Astrocyte (in vitro differentiated cells and primary cell): ENCODE results near the gene GOLGA5. TPM values are rescaled to one million over a fixed set of nuclear protein-coding genes. Genes with fewer than 3 reads are reported as not detected.
"Not testable (repeated sequence)": the region's sequence is repeated elsewhere in the genome, so short reads cannot be mapped to it uniquely, and the experiment has no call there.

Experiments used
- DNase-seq: peaks from one replicate; pipeline ENCODE4 v3.0.0-alpha.2; 2010; ENCODE audit warnings: low read depth
- FAIRE-seq: peaks from 2 replicates; lab custom pipeline; 2011; peaks lifted over from hg19 to GRCh38; lab: Jason Lieb, UNC
- H2AFZ ChIP-seq: 2 replicates; pipeline ENCODE4 v1.6.0; 2012; ENCODE audit warnings: low read depth, low read length, inconsistent platforms
- H3K27ac ChIP-seq: 2 replicates; pipeline ENCODE4 v1.5.1; 2011; ENCODE audit warnings: low read depth, low read length, inconsistent platforms
- H3K27me3 ChIP-seq: 2 replicates; pipeline ENCODE4 v1.6.0; 2011; ENCODE audit warnings: low read length, inconsistent platforms; ENCODE audit not compliant: insufficient read depth
- H3K36me3 ChIP-seq: 2 replicates; pipeline ENCODE4 v1.5.1; 2011; ENCODE audit warnings: low read length, inconsistent platforms; ENCODE audit not compliant: insufficient read depth
- H3K4me1 ChIP-seq: 2 replicates; pipeline ENCODE4 v1.5.1; 2011; ENCODE audit warnings: low read length, inconsistent platforms; ENCODE audit not compliant: insufficient read depth
- H3K4me2 ChIP-seq: 2 replicates; pipeline ENCODE4 v1.6.0; 2012; ENCODE audit warnings: low read length, inconsistent platforms
- H3K4me3 ChIP-seq: 2 replicates; pipeline ENCODE4 v1.5.1; 2011; ENCODE audit warnings: low read depth, mild to moderate bottlenecking, low read length, inconsistent platforms; ENCODE audit not compliant: insufficient read depth
- H3K79me2 ChIP-seq: 2 replicates; pipeline ENCODE4 v1.6.0; 2012; ENCODE audit warnings: mild to moderate bottlenecking, low read length, inconsistent platforms; ENCODE audit not compliant: insufficient read depth
- H3K9ac ChIP-seq: 2 replicates; pipeline ENCODE4 v1.6.0; 2012; ENCODE audit warnings: mild to moderate bottlenecking, low read length, inconsistent platforms
- H3K9me3 ChIP-seq: 2 replicates; pipeline ENCODE4 v1.5.1; 2012; ENCODE audit warnings: low read depth, mild to moderate bottlenecking, low read length, inconsistent platforms; ENCODE audit not compliant: insufficient read depth
- H4K20me1 ChIP-seq: 2 replicates; pipeline ENCODE4 v1.6.0; 2012; ENCODE audit warnings: low read length, inconsistent platforms; ENCODE audit not compliant: insufficient read depth
- H3K27ac Mint-ChIP-seq: one replicate; pipeline ENCODE4 v1.8.0; 2021; ENCODE audit warnings: mild to moderate bottlenecking, mixed read lengths; ENCODE audit not compliant: unreplicated experiment
- H3K27me3 Mint-ChIP-seq: one replicate; pipeline ENCODE4 v1.8.0; 2021; ENCODE audit warnings: low read depth, mixed read lengths; ENCODE audit not compliant: unreplicated experiment
- H3K36me3 Mint-ChIP-seq: one replicate; pipeline ENCODE4 v1.8.0; 2021; ENCODE audit warnings: low read depth, mixed read lengths; ENCODE audit not compliant: unreplicated experiment
- H3K4me1 Mint-ChIP-seq: one replicate; pipeline ENCODE4 v1.8.0; 2021; ENCODE audit warnings: low read depth, mixed read lengths; ENCODE audit not compliant: unreplicated experiment
- H3K4me3 Mint-ChIP-seq: one replicate; pipeline ENCODE4 v1.8.0; 2021; ENCODE audit warnings: mild to moderate bottlenecking, moderate library complexity, mixed read lengths; ENCODE audit not compliant: unreplicated experiment
- H3K9me3 Mint-ChIP-seq: one replicate; pipeline ENCODE4 v1.8.0; 2021; ENCODE audit warnings: mild to moderate bottlenecking, mixed read lengths; ENCODE audit not compliant: unreplicated experiment
- EZH2 ChIP-seq: IDR thresholded peaks from 2 replicates; pipeline ENCODE4 v1.6.1; 2012; ENCODE audit warnings: mild to moderate bottlenecking, low read length, inconsistent platforms; ENCODE audit not compliant: insufficient read depth
- total RNA-seq: library from RNA; stranded (reverse); gene quantifications from 2 replicates; pipeline ENCODE4 v1.2.1, GENCODE V29; 2021
- TF ChIP-seq, protein P1 (sequence below): IDR thresholded peaks from 2 replicates; pipeline ENCODE4 v1.5.1; 2011; ENCODE audit warnings: low read depth, mild to moderate bottlenecking, inconsistent platforms, low read length, moderate library complexity; ENCODE audit not compliant: insufficient read depth

Gene GOLGA5
- total RNA-seq, 1 donor from 2014 or later, result 43.1 TPM

DNA sequence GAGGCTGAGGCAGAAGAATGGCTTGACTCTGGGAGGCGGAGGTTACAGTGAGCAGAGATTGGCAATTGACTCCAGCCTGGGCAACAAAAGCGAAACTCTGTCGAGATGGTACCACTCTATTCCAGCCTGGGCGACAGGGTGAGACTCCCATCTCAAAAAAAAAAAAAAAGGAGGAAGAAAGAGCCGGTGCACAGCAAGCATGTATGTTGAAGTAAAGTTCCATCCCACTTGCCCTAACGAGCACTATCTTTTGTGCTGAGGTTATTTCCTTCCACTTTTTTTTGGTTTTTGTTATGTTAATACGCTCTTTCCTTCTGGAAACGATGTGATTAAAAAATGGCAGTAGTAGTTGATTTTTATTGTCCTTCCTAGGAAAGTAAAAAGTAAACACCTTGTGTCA is 19.5 kb upstream of the GOLGA5 start:
- no peaks in the 10 kb centered on the region for H4K20me1 ChIP-seq
- H3K4me2 ChIP-seq, result no peak overlapping the region
- FAIRE-seq, result no peak
- H3K36me3 ChIP-seq, result no peaks in the 10 kb centered on the region
- H3K9ac ChIP-seq, result no peak overlapping the region
- Mint-ChIP-seq H3K9me3 (no peaks in the 10 kb centered on the region), H3K36me3 (no peaks in the 10 kb centered on the region), H3K27ac (no peak overlapping the region), H3K4me1 (no peaks in the 10 kb centered on the region), H3K4me3 (no peak overlapping the region), H3K27me3 (peaks cover 3% of the 10 kb centered on the region)
- H3K4me1 ChIP-seq, result no peaks in the 10 kb centered on the region
- no peak overlapping the region for H2AFZ ChIP-seq
- peaks cover 2% of the 10 kb centered on the region for H3K27me3 ChIP-seq
- DNase-seq, result no peak
- no peaks in the 10 kb centered on the region for H3K9me3 ChIP-seq
- no peak overlapping the region for H3K27ac ChIP-seq
- H3K79me2 ChIP-seq, result no peaks in the 10 kb centered on the region
- TF ChIP-seq, protein P1, sequence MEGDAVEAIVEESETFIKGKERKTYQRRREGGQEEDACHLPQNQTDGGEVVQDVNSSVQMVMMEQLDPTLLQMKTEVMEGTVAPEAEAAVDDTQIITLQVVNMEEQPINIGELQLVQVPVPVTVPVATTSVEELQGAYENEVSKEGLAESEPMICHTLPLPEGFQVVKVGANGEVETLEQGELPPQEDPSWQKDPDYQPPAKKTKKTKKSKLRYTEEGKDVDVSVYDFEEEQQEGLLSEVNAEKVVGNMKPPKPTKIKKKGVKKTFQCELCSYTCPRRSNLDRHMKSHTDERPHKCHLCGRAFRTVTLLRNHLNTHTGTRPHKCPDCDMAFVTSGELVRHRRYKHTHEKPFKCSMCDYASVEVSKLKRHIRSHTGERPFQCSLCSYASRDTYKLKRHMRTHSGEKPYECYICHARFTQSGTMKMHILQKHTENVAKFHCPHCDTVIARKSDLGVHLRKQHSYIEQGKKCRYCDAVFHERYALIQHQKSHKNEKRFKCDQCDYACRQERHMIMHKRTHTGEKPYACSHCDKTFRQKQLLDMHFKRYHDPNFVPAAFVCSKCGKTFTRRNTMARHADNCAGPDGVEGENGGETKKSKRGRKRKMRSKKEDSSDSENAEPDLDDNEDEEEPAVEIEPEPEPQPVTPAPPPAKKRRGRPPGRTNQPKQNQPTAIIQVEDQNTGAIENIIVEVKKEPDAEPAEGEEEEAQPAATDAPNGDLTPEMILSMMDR, result no peak
- no peak for TF ChIP-seq EZH2
- no peak overlapping the region for H3K4me3 ChIP-seq

DNA sequence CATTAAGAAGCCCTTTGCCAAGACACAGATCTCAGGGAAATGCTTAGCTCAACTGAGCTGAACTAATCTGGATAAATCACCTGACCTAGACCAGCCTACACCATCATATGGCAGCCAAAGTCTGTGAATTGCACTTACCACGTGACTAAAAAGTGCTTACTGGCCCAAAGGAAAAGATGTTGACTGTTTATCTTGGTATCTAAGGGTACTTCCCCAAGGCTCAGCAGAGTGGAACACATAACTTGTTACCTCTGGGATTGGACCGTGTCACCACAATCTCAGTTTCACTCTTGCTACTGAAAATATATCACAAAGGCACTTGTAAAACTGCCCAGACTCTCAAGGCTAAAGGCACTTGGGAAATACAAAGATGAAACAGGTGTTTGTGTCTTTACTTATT is 18.8 kb upstream of the GOLGA5 start:
- peak; percentile 55 for DNase-seq
- H4K20me1 ChIP-seq, H3K9me3 Mint-ChIP-seq, H3K27ac Mint-ChIP-seq, H3K4me3 Mint-ChIP-seq, H2AFZ ChIP-seq, FAIRE-seq, H3K4me1 ChIP-seq, H3K27me3 Mint-ChIP-seq, H3K79me2 ChIP-seq, H3K4me2 ChIP-seq, H3K36me3 Mint-ChIP-seq, H3K27ac ChIP-seq, H3K36me3 ChIP-seq, H3K9me3 ChIP-seq, H3K9ac ChIP-seq, H3K4me3 ChIP-seq, H3K4me1 Mint-ChIP-seq, H3K27me3 ChIP-seq: not testable (repeated sequence)

DNA sequence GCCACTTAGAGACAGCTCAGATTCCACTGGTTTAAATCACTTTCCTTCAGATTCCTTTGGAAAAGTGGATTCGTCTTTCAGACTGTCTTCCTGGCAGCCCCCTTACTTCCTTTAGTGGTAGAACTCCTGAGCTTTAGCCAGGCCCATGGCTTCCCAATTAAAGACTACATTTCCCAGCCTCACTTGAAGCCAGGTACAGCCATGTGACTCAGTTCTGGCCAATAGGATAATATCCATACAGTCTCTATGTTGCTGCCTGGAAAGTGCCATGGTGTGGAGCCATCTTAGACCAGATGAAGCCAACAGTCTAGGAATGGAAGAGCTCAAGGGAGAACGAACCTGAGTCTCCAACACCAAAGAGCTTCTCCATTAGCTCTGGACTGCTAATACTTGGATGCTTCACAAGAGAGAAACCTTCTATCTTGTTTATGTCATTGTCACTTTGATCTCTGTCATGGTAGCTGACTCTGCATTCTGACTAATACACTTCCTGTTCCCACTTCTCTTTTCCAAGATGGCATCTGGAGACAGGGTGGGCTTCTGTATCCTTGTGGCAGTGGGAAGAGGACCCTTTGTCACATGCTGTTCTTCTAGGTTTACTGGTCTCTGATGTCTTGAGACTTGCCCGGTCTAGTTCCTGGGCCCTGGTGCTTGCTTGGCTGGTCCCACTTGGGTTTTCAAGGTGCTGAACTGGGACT is 15.1 kb upstream of the GOLGA5 start:
- H3K9ac ChIP-seq, H3K4me2 ChIP-seq, H3K27ac ChIP-seq, H3K27me3 Mint-ChIP-seq, H2AFZ ChIP-seq, H3K36me3 Mint-ChIP-seq, DNase-seq, H3K4me1 ChIP-seq, H3K79me2 ChIP-seq, H3K4me3 ChIP-seq, H3K36me3 ChIP-seq, H3K27me3 ChIP-seq, H4K20me1 ChIP-seq, H3K9me3 Mint-ChIP-seq, H3K4me3 Mint-ChIP-seq, H3K27ac Mint-ChIP-seq, H3K9me3 ChIP-seq: not testable (repeated sequence)
- H3K4me1 Mint-ChIP-seq, result peaks cover 11% of the 10 kb centered on the region
- FAIRE-seq, result peak; percentile 5
